ENCODE results near the gene TDRD1. TPM values are rescaled to one million over a fixed set of nuclear protein-coding genes. Genes with fewer than 3 reads are reported as not detected.

The TDRD1 gene
- total RNA-seq, 1 donor from 2014 or later: 0.06 TPM

DNA sequence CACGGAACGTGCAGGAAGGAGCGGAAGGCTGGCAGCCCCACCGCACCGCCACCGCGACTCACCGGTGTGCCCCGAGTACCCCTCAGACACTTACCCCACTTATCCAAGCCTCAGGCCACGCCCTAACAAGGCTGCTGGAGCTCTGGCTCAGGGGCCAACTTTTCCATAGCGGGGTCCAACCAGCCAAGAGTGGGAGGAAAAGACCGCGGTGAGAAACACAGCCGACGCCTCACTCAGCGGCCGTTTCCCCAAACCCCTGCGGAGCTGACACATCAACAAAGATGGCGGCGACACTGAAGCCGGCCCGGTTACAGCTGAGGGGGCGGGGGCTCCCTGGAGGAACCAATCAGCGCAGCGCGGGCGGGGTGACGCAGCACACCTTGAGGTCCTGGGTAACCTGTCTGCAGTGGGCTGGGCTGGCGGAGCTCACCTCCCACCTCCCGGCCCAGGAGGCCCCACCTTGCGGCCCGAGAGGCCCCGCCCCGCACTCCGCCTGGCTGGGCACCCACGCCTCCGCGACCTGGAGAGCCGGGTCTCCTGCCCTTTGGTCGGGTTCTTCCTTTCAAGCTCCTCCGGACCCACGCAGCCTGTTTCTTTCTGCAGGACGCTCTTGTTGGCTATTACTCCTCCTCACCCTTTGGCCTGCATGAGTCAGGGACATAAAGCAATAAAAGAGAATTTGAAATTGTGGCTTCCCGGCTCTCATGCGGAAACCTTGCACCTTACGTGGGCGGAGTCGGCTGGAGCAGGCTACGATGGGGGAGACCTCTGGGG lies 5.0 kb upstream of the TDRD1 start, which contains the start of gene CCDC186:
CCDC186 (minus strand) TSS at position 283 of the 774 bp plus-strand sequence. CDS start 10,935 bp downstream, outside the sequence.
- peak; percentile 29 for DNase-seq (ENCODE audit: extremely low read depth, low read depth, low spot score)

DNA sequence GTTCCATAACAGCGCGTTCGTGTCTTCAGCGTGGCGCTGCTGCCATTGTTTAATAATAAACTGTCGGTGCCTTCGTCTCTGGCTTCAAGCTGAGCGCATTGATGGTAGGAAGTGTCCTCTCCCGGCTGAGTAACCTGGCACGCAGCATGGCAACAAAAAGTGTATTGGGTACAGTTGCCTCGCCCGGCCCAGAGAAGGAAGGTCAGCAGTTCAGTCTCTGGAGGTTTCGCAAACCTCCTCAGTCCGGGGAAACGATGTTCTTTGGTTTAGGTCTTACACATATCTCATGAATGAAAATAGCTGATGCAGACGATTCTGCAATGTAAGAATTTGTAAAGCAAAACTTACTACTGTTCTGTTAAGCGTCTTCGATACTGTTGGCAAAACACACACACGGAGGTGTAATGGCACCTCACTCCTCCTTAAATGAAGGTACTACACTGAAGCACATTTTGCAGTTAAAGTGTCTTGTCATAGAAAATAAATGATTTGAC lies 4.4 kb upstream of the TDRD1 start:
- DNase-seq (ENCODE audit: extremely low read depth, low read depth, low spot score): no peak

DNA sequence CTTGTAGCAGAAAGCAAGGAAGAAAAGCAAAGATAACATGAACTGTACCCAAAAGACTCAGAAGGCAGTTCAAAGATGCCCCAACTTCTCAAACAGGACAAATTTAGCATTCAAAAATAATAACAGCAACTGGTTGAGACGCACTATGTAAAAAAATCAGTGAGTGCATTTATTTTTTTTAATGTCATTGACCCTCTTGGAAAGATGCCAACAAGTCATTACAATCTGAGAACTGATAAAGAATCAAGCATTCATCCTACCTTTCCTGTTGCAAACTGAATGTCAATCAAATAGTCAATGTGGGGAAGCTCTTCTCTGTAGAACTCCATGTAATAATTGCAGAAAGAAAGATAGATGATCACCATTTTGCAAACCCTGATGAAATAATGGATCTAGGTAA lies 3.5 kb upstream of the TDRD1 start:
- DNase-seq (ENCODE audit: extremely low read depth, low read depth, low spot score): no peak

DNA sequence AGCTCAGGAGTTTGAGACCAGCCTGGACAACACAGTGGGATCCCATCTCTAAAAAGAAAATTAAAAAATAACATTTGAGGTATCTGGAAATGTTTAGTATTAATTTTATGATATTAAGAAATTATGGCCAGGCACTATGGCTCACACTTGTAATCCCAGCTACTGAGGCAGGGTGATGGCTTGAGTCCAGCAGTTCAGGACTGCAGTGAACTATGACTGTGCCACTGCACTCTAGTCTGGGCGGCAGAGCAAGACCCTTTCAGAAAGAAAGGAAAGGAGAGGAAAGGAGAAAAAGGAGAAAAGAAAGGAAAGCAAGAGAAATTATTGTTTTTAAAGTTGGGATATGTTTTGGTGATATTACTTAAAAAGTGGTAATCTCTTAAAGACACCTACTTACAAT lies 2.6 kb upstream of the TDRD1 start:
- no peak for DNase-seq (ENCODE audit: extremely low read depth, low read depth, low spot score)

DNA sequence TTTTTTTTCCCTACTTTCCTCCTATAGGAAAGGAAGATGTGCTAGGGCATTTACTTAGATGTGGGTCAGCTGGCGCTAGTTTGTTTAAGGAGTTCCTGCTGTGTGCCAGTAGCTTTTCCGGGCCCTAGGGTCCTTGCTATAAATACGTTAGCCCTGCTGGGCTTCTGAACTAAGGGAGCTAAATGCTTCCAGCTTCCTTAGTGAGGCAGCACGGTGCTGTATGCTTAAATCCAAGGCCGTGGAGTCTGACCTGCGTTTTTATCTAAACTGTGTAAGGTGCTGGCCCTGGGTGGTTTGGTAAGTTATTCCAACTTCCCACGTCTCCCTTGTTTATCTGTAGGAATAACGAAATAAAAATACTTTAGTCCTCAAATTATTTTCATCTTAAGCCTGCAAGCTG lies 594 bp downstream of the TDRD1 start:
- no peak for DNase-seq (ENCODE audit: extremely low read depth, low read depth, low spot score)

DNA sequence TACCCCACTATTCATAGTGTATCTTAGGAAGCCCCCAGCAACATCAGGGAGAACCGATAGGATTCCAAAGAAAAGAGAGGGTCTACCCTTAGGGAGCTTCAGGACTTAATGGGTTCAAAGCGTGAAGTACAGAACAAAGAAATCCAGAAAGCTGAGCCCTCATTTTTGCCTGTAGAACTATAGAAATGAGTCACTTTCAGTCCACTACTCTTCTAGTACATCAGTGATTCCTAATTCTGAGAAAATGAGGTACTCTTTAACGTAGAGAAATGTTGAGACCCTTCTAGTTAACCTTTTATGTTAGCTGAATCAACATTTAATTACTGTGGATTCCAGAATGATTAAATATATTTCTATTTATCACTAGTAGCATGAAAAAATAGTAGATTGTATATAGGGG lies 1.8 kb downstream of the TDRD1 start:
- DNase-seq (ENCODE audit: extremely low read depth, low read depth, low spot score): no peak

DNA sequence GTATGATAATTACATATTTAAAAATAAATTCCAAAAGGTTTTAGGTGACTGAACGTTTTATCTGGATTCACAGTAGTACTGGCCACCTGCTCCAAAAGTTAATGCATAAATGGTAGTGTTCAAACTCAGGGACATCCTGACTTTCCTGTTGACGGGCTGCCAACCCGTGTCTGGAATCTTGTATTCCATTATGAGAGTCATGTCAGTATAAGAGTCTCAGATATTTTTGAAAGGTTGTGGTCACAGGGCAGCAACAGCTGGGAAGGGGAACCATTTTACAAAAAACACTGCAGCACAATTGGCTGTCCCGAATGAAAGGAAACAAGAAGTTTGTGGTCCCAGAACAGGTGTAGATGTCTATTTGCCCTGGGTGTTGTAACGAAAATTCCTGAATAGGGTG lies 2.8 kb downstream of the TDRD1 start:
- no peak for DNase-seq (ENCODE audit: extremely low read depth, low read depth, low spot score)

DNA sequence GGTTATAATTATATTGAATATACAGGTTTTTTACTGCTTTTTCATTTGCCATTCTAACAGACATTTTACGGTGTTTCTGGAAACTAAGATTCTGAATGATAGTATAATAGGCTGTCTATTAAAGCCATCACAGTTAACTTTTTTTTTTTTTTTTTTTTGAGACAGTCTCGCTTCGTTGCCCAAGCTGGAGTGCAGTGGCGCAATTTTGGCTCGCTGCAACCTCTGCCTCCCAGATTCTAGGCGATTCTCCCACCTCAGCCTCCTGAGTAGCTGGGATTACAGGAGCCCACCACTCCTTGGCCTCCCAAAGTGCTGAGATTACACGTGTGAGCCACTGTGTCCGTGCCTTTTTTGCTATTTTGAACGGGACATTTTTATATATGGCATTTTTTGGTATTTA lies 4.4 kb downstream of the TDRD1 start:
- DNase-seq (ENCODE audit: extremely low read depth, low read depth, low spot score): no peak

DNA sequence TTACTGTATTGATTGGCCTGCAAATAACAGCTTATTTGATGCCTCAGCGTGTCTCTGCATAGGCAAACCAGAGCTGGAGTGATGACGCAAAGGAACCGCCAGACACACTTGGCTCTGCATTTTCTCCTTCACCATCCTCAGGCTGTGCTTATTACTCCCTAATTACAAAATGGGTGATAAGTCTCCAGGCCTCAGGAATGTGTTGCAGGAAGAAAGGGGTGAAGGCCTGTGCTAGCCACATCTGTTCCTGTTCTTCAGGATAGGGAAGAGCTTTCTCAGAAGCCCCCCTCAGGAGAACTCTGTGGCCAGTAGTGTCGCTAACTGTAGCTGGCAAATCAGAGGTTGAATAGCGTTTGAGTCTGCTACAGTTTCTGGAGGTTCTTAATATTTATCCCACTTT lies 5.1 kb downstream of the TDRD1 start:
- no peak for DNase-seq (ENCODE audit: extremely low read depth, low read depth, low spot score)

DNA sequence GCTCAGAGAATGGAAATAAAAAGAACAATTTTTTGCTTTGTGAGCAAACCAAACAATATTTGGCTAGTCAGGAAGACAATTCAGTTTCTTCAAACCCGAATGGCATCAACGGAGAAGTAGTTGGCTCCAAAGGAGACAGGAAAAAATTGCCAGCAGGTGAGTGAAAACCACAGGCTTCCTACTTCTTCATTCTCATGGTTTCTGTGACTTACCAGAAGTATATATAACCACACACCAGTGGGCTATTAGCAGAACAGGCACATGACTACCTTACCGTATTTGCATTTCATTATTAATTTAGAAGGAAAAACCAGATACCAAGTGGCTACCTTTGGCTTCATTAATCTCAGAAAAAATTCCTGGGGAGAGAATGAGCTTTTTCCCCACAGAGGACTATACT lies 8.8 kb downstream of the TDRD1 start:
- no peak for DNase-seq (ENCODE audit: extremely low read depth, low read depth, low spot score)

DNA sequence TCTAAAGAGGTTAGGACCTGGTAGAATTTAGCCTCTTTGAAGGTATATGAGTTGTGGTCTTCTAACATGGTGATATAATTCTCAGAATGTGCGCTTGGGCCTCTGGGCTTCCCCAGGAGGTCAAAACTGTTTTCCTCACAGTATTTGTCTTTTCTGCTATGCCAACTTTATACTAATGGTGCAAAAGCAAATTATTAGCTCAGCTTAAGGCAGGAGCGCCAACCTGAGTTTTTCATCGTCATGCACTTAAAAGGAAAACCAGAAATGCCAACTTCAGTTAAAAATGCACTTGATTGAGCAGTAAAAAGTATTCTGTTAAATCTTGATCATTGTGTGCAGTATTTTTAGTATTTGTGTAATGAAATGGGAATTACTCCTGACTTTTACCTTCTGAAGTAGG lies 9.7 kb downstream of the TDRD1 start:
- DNase-seq (ENCODE audit: extremely low read depth, low read depth, low spot score): no peak

DNA sequence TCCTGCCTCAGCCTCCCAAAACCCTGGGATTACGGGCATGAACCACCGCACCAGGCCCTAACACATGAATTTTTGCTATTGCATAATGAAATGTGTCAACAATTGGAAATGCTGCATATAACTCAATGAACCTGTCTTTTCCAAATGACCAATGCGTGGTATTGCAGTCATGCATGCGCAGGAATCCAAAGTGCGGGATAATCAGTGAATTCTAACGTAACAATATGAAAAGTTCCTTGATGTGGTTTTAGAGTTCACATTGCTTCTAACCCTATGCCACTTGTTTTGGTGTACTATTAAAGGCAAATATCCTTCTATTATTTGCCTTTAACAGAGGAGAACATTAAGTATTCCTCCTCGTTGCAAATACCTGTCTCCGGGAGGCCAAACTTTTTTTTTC lies 10.5 kb downstream of the TDRD1 start:
- no peak for DNase-seq (ENCODE audit: extremely low read depth, low read depth, low spot score)

DNA sequence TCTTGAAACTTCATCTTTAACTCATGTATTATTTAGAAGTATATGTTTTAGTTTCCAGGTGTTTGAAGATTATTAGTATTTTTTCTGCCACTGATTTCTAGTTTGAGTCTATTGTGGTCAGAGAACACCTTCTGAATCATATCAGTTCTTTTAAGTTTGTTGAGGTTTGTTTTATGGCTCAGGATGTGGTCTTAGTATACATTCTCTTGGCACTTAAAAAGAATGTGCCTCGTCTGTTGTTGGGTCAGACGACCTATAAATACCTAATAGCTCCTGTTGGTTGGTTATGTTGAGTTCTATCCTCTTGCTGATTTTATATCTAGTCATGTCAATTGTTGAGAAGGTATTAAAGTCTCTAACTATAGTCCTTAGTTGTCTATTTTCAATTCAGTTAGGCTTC lies 15.9 kb downstream of the TDRD1 start:
- DNase-seq (ENCODE audit: extremely low read depth, low read depth, low spot score): no peak

DNA sequence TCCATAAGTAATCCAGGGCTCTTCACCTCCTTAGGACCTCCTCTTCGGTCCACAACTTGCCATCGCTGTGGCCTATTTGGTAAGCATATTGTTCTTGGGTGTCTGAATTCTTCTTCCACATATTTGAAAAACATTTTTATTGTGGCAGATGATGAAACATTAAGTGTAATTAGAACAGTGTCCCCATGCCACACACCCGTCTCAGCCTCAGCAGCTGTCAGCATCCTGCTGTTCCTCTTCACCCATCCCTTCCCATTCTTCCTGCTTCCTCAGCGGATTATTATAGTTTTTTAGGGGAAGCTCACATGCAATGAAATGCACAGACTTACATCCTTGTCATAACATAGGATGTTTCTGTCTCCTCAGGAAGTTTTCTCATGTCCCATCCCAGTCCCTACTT lies 20.1 kb downstream of the TDRD1 start:
- DNase-seq (ENCODE audit: extremely low read depth, low read depth, low spot score): no peak

DNA sequence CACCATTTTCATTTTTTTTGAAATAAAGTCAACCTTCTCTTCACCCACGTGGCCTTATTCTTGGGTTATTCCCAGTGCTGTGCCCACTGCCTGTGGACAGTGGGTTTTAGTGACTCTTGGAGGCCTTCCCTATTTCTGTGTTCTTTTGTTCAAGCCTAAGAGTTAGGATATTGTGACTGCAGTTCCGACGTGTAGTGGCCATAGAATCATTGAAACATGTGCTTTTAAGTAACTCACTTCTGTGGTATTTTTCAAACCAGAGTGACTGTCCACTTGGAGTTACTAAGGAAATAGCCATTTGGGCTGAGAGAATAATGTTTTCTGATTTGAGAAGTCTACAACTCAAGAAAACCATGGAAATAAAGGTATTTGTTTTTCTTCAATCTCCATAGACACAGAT lies 23.7 kb downstream of the TDRD1 start:
- DNase-seq (ENCODE audit: extremely low read depth, low read depth, low spot score): no peak

DNA sequence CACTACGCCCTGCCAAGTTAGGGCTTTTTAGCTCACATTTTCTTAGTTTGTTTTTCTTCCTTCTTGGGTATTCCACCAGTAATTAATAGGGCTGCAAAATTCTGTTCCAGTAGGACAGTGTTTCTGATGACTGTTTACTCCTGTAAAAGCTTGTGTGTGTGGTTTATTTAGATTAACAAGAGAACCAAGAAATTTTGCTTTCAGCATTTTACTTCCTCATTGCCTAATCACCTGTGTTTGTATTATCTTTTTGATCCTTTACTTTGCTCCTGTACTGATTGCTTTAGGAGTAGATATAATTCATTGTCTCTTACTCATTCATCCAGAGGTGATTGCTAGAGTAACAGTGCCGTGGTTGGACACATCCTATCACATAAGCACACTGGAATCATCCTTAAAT lies 27.7 kb downstream of the TDRD1 start:
- DNase-seq (ENCODE audit: extremely low read depth, low read depth, low spot score): no peak

DNA sequence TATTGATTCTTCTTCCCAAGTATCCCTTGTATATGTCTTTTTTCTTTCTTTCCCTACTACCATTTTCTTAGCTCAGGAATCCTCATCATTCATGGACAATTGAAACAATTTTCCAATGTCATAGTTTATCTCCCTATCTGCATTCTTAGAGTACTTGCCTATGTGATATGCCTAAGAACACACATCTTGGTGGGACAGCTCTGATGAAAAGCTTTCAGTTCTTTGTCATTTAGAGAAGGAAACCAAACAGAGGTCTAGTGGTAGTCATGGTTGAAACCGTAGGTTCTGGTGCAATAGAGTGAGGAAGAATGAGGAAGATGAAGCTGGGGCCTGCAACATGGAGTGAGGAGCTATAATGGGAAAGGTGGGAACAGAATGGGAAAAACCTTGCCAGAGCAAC lies 28.2 kb downstream of the TDRD1 start:
- no peak for DNase-seq (ENCODE audit: extremely low read depth, low read depth, low spot score)

DNA sequence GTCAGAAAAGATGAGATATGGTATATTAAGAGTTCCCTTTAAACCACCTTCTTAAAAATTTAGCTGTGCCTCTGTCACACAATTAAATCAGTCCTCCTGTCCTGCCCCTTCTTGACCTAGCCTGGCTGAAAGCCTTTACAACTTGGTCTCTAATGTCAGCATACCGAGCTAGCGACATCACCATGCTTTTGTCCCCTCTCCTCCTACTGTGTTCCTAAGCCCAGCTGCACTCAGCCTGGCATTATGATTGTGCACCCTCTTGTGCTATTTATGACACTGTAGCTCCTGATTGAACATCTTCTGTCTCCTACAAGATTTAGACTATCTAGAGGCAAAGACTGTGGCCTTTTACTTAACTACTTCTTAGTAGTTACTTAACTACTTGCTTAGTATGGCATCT lies 29.2 kb downstream of the TDRD1 start:
- DNase-seq (ENCODE audit: extremely low read depth, low read depth, low spot score): no peak

DNA sequence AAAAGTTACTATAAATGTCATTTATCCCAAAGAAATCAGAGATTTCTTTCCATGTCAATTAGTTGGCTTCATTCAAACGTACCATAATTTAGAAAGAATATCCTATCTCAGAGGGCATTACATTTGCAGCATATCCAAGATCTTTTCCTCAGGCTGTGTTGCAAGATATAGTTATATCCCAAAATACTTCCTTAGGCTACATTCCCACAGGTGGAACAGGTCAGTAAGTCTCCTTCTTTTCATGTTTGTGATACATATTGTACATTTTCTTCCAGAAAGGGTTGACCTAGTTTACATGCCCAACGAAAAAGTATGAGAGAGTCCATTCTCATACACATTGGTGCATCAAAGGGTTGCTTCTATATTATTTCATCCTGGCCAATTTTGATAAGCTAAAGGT lies 33.0 kb downstream of the TDRD1 start:
- DNase-seq (ENCODE audit: extremely low read depth, low read depth, low spot score): no peak

DNA sequence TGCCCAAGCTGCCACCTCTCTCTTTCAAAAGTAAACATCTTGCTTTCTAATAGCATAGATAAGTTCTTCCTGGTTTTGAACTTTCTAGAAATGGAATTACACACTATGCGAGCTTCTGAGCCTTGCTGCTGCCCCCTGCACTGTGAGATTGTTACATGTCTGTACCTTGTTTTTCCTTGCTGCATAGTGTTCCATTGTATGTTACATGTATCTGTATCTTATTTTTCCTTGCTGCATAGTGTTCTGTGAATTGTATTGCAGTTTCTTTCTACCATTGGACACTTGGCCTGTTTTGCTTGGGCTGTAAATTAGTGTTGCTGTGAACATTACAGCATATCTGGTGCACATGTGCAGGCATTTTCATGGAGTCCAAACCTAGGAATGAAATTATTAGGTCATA lies 35.9 kb downstream of the TDRD1 start:
- DNase-seq (ENCODE audit: extremely low read depth, low read depth, low spot score): no peak

DNA sequence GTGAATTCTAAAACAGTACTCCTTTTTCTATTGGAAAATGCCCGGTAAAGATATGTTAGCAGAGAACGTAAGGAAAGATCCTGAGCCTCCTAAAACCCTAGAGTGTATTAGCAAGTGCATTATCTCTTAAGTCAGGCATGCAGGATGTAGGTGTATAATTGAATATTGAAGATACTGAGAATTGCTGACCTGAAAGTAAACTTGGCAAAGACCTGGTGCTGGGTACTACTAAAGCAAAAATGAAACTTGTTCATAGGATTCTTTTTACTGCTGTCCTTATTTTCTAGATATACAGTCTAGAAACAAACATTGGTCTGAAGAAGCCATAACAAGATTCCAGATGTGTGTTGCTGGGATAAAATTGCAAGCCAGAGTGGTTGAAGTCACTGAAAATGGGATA lies 41.1 kb downstream of the TDRD1 start:
- no peak for DNase-seq (ENCODE audit: extremely low read depth, low read depth, low spot score)

DNA sequence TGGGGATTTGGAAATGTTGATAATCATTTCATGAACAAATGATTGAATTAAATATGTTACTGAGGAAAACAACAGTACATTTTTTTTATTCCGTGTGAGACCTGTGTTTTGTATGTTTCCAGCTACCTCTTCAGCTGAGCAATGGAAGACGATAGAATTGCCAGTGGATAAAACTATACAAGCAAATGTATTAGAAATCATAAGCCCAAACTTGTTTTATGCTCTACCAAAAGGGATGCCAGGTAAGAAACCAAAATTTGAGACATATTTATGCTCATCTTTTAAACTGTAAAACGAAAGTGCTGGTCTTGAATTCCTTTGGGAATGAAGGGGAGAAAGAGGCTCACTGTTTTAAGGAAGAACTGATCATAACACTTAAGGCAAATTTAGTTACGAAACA lies 42.1 kb downstream of the TDRD1 start:
- no peak for DNase-seq (ENCODE audit: extremely low read depth, low read depth, low spot score)

DNA sequence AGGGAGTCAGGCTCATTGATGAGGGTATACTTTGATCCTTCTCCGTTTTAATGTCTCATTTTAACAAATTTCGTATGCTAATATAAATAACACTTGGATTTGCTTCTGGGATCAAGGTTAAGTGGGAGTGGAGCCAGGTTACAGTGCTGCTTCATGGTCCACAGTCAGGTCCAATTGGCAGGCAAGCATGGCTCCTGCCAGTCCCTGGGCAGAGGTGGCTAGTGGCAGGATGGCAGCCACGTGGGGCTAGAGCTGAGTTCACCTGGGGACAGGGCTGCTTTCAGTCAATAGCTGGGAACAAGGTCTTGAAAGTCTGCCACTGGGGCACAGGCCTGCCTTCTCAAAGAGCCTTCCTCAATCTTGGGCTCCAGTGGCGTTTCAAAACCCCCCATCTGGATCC lies 43.9 kb downstream of the TDRD1 start:
- DNase-seq (ENCODE audit: extremely low read depth, low read depth, low spot score): no peak

All from glomerular endothelial cell (primary cell).